Endodermal cell (in vitro differentiated cells): ENCODE data around the gene GRIPAP1. TPM values are rescaled to one million over a fixed set of nuclear protein-coding genes. Genes with fewer than 3 reads are reported as not detected.
"Not testable (repeated sequence)": the region's sequence is repeated elsewhere in the genome, so short reads cannot be mapped to it uniquely, and the experiment has no call there.

ENCODE experiments used
- DNase-seq: peaks from one replicate; pipeline ENCODE4 v3.0.0-alpha.2; 2017
- H3K27ac ChIP-seq: 2 replicates; pipeline ENCODE4 v1.5.1; 2013; ENCODE audit warnings: mild to moderate bottlenecking, low read depth, low read length, moderate library complexity
- H3K27me3 ChIP-seq: 2 replicates; pipeline ENCODE4 v1.6.1; 2013; ENCODE audit warnings: mild to moderate bottlenecking, low read length, moderate library complexity; ENCODE audit not compliant: insufficient read depth, control insufficient read depth, poor library complexity, severe bottlenecking
- H3K36me3 ChIP-seq: 2 replicates; pipeline ENCODE4 v1.7.0; 2013; ENCODE audit warnings: mild to moderate bottlenecking, low read length, moderate library complexity; ENCODE audit not compliant: control insufficient read depth, insufficient read depth
- H3K4me1 ChIP-seq: one replicate; pipeline ENCODE4 v1.7.0; 2013; ENCODE audit warnings: low read length; ENCODE audit not compliant: control insufficient read depth, insufficient read depth
- H3K4me3 ChIP-seq: 2 replicates; pipeline ENCODE4 v1.5.1; 2013; ENCODE audit warnings: mild to moderate bottlenecking, low read length, moderate library complexity
- H3K9ac ChIP-seq: 2 replicates; pipeline ENCODE4 v1.6.1; 2013; ENCODE audit warnings: mild to moderate bottlenecking, low read length, moderate library complexity; ENCODE audit not compliant: poor library complexity, severe bottlenecking; ENCODE audit errors: extremely low read depth
- H3K9me3 ChIP-seq: 2 replicates; pipeline ENCODE4 v1.6.1; 2013; ENCODE audit warnings: mild to moderate bottlenecking, low read length, moderate library complexity; ENCODE audit not compliant: control insufficient read depth
- H3K27ac Mint-ChIP-seq: 2 replicates; pipeline ENCODE4 v1.8.0; 2020; ENCODE audit warnings: mixed read lengths
- H3K27me3 Mint-ChIP-seq: 2 replicates; pipeline ENCODE4 v1.8.0; 2021; ENCODE audit warnings: mild to moderate bottlenecking, mixed read lengths; ENCODE audit not compliant: insufficient read depth
- H3K36me3 Mint-ChIP-seq: 2 replicates; pipeline ENCODE4 v1.8.0; 2020; ENCODE audit warnings: low read depth, mixed read lengths
- H3K4me1 Mint-ChIP-seq: 2 replicates; pipeline ENCODE4 v1.8.0; 2020; ENCODE audit warnings: mixed read lengths
- H3K4me3 Mint-ChIP-seq: 2 replicates; pipeline ENCODE4 v1.8.0; 2020; ENCODE audit warnings: mild to moderate bottlenecking, moderate library complexity, mixed read lengths
- H3K9me3 Mint-ChIP-seq: 2 replicates; pipeline ENCODE4 v1.8.0; 2020; ENCODE audit warnings: mild to moderate bottlenecking, mixed read lengths
- CTCF ChIP-seq: fragments of 200-600 bp; sonication (generic); conservative IDR thresholded peaks from 2 replicates; pipeline ENCODE4 v1.5.0; 2021; ENCODE audit warnings: antibody characterized with exemption, mild to moderate bottlenecking
- WGBS, 2 experiments: methylation state at CpG; one replicate each; pipeline versions ENCODE4 v1.1.5 to v1.1.7; 2013; ENCODE audit warnings: missing lambda C conversion rate in 2 of 2, mixed read lengths in 1 of 2; ENCODE audit not compliant: insufficient coverage in 1 of 2, insufficient read length in 1 of 2; 5-methylcytosine and 5-hydroxymethylcytosine counted together
- total RNA-seq, 2 donors: library from RNA; stranded (reverse); fragmentation: NEBNext Ultra II Directional in 1 of 2; extraction: Animal tissue kit (Norgen Biotek cat#: 25700) in 1 of 2; gene quantifications; 2 replicates in 1 of 2; 3 replicates in 1 of 2; pipeline ENCODE4 v1.2.1, GENCODE V29; 2021

The GRIPAP1 gene
- total RNA-seq, 2 donors from 2014 or later: 55.9 to 63.1 TPM

GRCh38 chrX:48983081-48983480 lies 19.0 kb downstream of the GRIPAP1 start:
- H3K36me3 ChIP-seq: peaks cover 17% of the 10 kb centered on the region
- H3K27me3 ChIP-seq: no peaks in the 10 kb centered on the region
- TF ChIP-seq CTCF: no peak
- Mint-ChIP-seq H3K4me1 (no peaks in the 10 kb centered on the region), H3K9me3 (peaks cover 55% of the 10 kb centered on the region), H3K4me3 (no peak overlapping the region), H3K27ac (no peak overlapping the region), H3K27me3 (no peaks in the 10 kb centered on the region), H3K36me3 (peaks cover 42% of the 10 kb centered on the region)
- H3K4me3 ChIP-seq: no peak overlapping the region
- no peak overlapping the region for H3K27ac ChIP-seq
- no peaks in the 10 kb centered on the region for H3K9me3 ChIP-seq
- H3K9ac ChIP-seq: no peak overlapping the region
- 96 to 100% methylated on average over 3 to 16 of the region's 17 CpGs for WGBS, 2 experiments
- DNase-seq: no peak
- H3K4me1 ChIP-seq: no peaks in the 10 kb centered on the region

GRCh38 chrX:48981178-48981577 lies 20.9 kb downstream of the GRIPAP1 start:
- peaks cover 49% of the 10 kb centered on the region for H3K36me3 Mint-ChIP-seq
- H3K4me1 Mint-ChIP-seq: no peaks in the 10 kb centered on the region
- no peak for DNase-seq
- TF ChIP-seq CTCF: no peak
- no peak overlapping the region for H3K27ac ChIP-seq
- H3K9ac ChIP-seq: no peak overlapping the region
- no peak overlapping the region for H3K27ac Mint-ChIP-seq
- no peak overlapping the region for H3K4me3 ChIP-seq
- no peak overlapping the region for H3K4me3 Mint-ChIP-seq
- H3K9me3 Mint-ChIP-seq: peaks cover 60% of the 10 kb centered on the region
- peaks cover 19% of the 10 kb centered on the region for H3K36me3 ChIP-seq
- no peaks in the 10 kb centered on the region for H3K4me1 ChIP-seq
- H3K27me3 ChIP-seq: no peaks in the 10 kb centered on the region
- WGBS, 2 experiments: 95% methylated on average over 7 of the region's 10 CpGs; no CpG with 5 or more reads in 1 of the 2 experiments
- no peaks in the 10 kb centered on the region for H3K27me3 Mint-ChIP-seq
- H3K9me3 ChIP-seq: no peaks in the 10 kb centered on the region

GRCh38 chrX:48980341-48980740 lies 21.7 kb downstream of the GRIPAP1 start:
- peaks cover 19% of the 10 kb centered on the region for H3K36me3 ChIP-seq
- not testable (repeated sequence) for H3K27ac Mint-ChIP-seq, H3K9me3 ChIP-seq

GRCh38 chrX:48978226-48978625 lies 23.8 kb downstream of the GRIPAP1 start:
- H3K27me3 Mint-ChIP-seq: no peaks in the 10 kb centered on the region
- H3K4me3 ChIP-seq: no peak overlapping the region
- no peak for TF ChIP-seq CTCF
- 98% methylated on average over 4 of the region's 5 CpGs; no CpG with 5 or more reads in 1 of the 2 experiments for WGBS, 2 experiments
- DNase-seq: no peak
- no peaks in the 10 kb centered on the region for H3K4me1 Mint-ChIP-seq
- H3K9me3 Mint-ChIP-seq: peaks cover 60% of the 10 kb centered on the region
- H3K27ac Mint-ChIP-seq: no peak overlapping the region
- H3K36me3 ChIP-seq: peaks cover 14% of the 10 kb centered on the region
- H3K4me1 ChIP-seq: no peaks in the 10 kb centered on the region
- no peak overlapping the region for H3K4me3 Mint-ChIP-seq
- H3K27me3 ChIP-seq: no peaks in the 10 kb centered on the region
- peaks cover 40% of the 10 kb centered on the region for H3K36me3 Mint-ChIP-seq
- H3K9me3 ChIP-seq: no peaks in the 10 kb centered on the region
- no peak overlapping the region for H3K27ac ChIP-seq
- H3K9ac ChIP-seq: no peak overlapping the region

More at GRCh38 chrX:48980341-48980740, 21.7 kb downstream of the GRIPAP1 start:
- H3K9ac ChIP-seq, H3K27me3 ChIP-seq, H3K4me3 ChIP-seq, DNase-seq, H3K27me3 Mint-ChIP-seq, H3K4me1 ChIP-seq, H3K4me1 Mint-ChIP-seq, H3K27ac ChIP-seq, H3K4me3 Mint-ChIP-seq: not testable (repeated sequence)
- WGBS, 2 experiments: 99 to 100% methylated on average over 1 to 3 of the region's 10 CpGs
- Mint-ChIP-seq H3K36me3 (peaks cover 49% of the 10 kb centered on the region), H3K9me3 (peaks cover 62% of the 10 kb centered on the region)
